Stimulated activated CD8-positive, alpha-beta memory T cell treated with anti-CD3 and anti-CD28 coated beads, Interleukin-7, amount 100 ng/mL, for 4 hours (primary cell): ENCODE measurements around the gene IGIP.

ENCODE experiments used
- DNase-seq, 2 donors: peaks; one replicate each; pipeline ENCODE4 v3.0.0-alpha.2; 2020; ENCODE audit warnings: low read depth in 2 of 2

Gene IGIP

GRCh38 chr5:140111011-140111858 is 14.5 kb upstream of the IGIP start:
- no peak for DNase-seq

- no peak for DNase-seq
These were observed 13.7 kb upstream of the IGIP start for GRCh38 chr5:140111859-140112551.

- no peak for DNase-seq
These were observed 13.0 kb upstream of the IGIP start for GRCh38 chr5:140112685-140113179.

- no peak for DNase-seq
These were observed 12.5 kb upstream of the IGIP start for GRCh38 chr5:140113180-140113698.

GRCh38 chr5:140113699-140114263 is 12.0 kb upstream of the IGIP start, which contains the start of gene PURA:
PURA (plus strand) TSS chr5:140114109; CDS start chr5:140114182, 73 bp downstream.
- peak; percentile 93 to 94 for DNase-seq

- DNase-seq = peak in 1 of 2 donors; percentile 29
These were observed 11.2 kb upstream of the IGIP start for GRCh38 chr5:140114341-140115185.

GRCh38 chr5:140115186-140115500 is 10.6 kb upstream of the IGIP start:
- no peak for DNase-seq

- no peak for DNase-seq
These were observed 9.0 kb upstream of the IGIP start for GRCh38 chr5:140116716-140117115.

GRCh38 chr5:140117523-140117922 is 8.2 kb upstream of the IGIP start:
- no peak for DNase-seq

- no peak for DNase-seq
These were observed 7.3 kb upstream of the IGIP start for GRCh38 chr5:140118302-140118936.

GRCh38 chr5:140126315-140127012 is 727 bp downstream of the IGIP start:
- no peak for DNase-seq

GRCh38 chr5:140128376-140128775 is 2.6 kb downstream of the IGIP start:
- DNase-seq = no peak

- no peak for DNase-seq
These were observed 5.4 kb downstream of the IGIP start for GRCh38 chr5:140130949-140131733.

GRCh38 chr5:140131967-140132409 is 6.3 kb downstream of the IGIP start:
- no peak for DNase-seq

GRCh38 chr5:140133514-140134167 is 7.9 kb downstream of the IGIP start:
- DNase-seq = no peak

GRCh38 chr5:140134277-140134935 is 8.7 kb downstream of the IGIP start:
- no peak for DNase-seq

- DNase-seq = no peak
These were observed 9.4 kb downstream of the IGIP start for GRCh38 chr5:140135127-140135526.

- DNase-seq = no peak
These were observed 10.9 kb downstream of the IGIP start for GRCh38 chr5:140136624-140137023.
